Trophoblast cell (in vitro differentiated cells and primary cell): ENCODE results near the gene SDHA.
A peak's percentile ranks its signal among the peaks of the same experiment; 100 is the strongest.

Source experiments
- DNase-seq, 2 donors: peaks; one replicate each; pipeline ENCODE4 v3.0.0-alpha.2; 2016
- H2AFZ ChIP-seq: 2 replicates; pipeline ENCODE4 v1.6.1; 2013; ENCODE audit warnings: low read length, moderate library complexity, mild to moderate bottlenecking; ENCODE audit not compliant: insufficient read depth, poor library complexity
- H2AK5ac ChIP-seq: 2 replicates; pipeline ENCODE4 v1.6.1; 2013; ENCODE audit warnings: mild to moderate bottlenecking, low read length
- H2BK120ac ChIP-seq: 2 replicates; pipeline ENCODE4 v1.6.1; 2013; ENCODE audit warnings: low read length, mild to moderate bottlenecking, moderate library complexity; ENCODE audit not compliant: insufficient read depth, poor library complexity
- H2BK12ac ChIP-seq: 2 replicates; pipeline ENCODE4 v1.6.1; 2013; ENCODE audit warnings: mild to moderate bottlenecking, low read length, moderate library complexity
- H2BK5ac ChIP-seq: 2 replicates; pipeline ENCODE4 v1.6.1; 2013; ENCODE audit warnings: low read length, low read depth, moderate library complexity, mild to moderate bottlenecking; ENCODE audit not compliant: poor library complexity
- H3K14ac ChIP-seq: 2 replicates; pipeline ENCODE4 v1.6.1; 2013; ENCODE audit warnings: mild to moderate bottlenecking, low read length
- H3K18ac ChIP-seq: 2 replicates; pipeline ENCODE4 v1.6.1; 2013; ENCODE audit warnings: mild to moderate bottlenecking, low read length
- H3K23ac ChIP-seq: 2 replicates; pipeline ENCODE4 v1.6.1; 2013; ENCODE audit warnings: low read length
- H3K27ac ChIP-seq: 2 replicates; pipeline ENCODE4 v1.5.1; 2013; ENCODE audit warnings: low read depth, mild to moderate bottlenecking, inconsistent platforms, low read length, moderate library complexity
- H3K27me3 ChIP-seq: 2 replicates; pipeline ENCODE4 v1.6.1; 2013; ENCODE audit warnings: inconsistent platforms, mild to moderate bottlenecking, low read length, moderate library complexity; ENCODE audit not compliant: insufficient read depth
- H3K36me3 ChIP-seq, 2 experiments: 1 replicate in 1 of 2; 2 replicates in 1 of 2; pipeline ENCODE4 v1.6.1; 2013; ENCODE audit warnings: low read length in 2 of 2, mild to moderate bottlenecking in 2 of 2, moderate library complexity in 1 of 2; ENCODE audit not compliant: insufficient read depth in 2 of 2, control insufficient read depth in 1 of 2
- H3K4ac ChIP-seq: 2 replicates; pipeline ENCODE4 v1.6.1; 2013; ENCODE audit warnings: low read depth, mild to moderate bottlenecking, low read length, moderate library complexity
- H3K4me1 ChIP-seq, 2 experiments: 1 replicate in 1 of 2; 2 replicates in 1 of 2; pipeline ENCODE4 v1.6.1; 2013; ENCODE audit warnings: low read length in 2 of 2, mild to moderate bottlenecking in 2 of 2, moderate library complexity in 1 of 2; ENCODE audit not compliant: insufficient read depth in 2 of 2, control insufficient read depth in 1 of 2
- H3K4me2 ChIP-seq: 2 replicates; pipeline ENCODE4 v1.6.1; 2013; ENCODE audit warnings: inconsistent platforms, mild to moderate bottlenecking, low read length, moderate library complexity
- H3K4me3 ChIP-seq: 2 replicates; pipeline ENCODE4 v1.5.1; 2013; ENCODE audit warnings: mild to moderate bottlenecking, low read depth, low read length, inconsistent platforms
- H3K79me1 ChIP-seq: one replicate; pipeline ENCODE4 v1.6.1; 2013; ENCODE audit warnings: low read length
- H3K79me2 ChIP-seq: 2 replicates; pipeline ENCODE4 v1.6.1; 2013; ENCODE audit warnings: low read length, mild to moderate bottlenecking; ENCODE audit not compliant: control insufficient read depth, insufficient read depth, poor library complexity
- H3K9ac ChIP-seq: 2 replicates; pipeline ENCODE4 v1.6.1; 2013; ENCODE audit warnings: mild to moderate bottlenecking, low read length
- H3K9me3 ChIP-seq: 2 replicates; pipeline ENCODE4 v1.6.1; 2013; ENCODE audit warnings: low read depth, mild to moderate bottlenecking, control low read depth, inconsistent platforms, low read length; ENCODE audit not compliant: insufficient read depth
- H4K12ac ChIP-seq: 2 replicates; pipeline ENCODE4 v1.6.1; 2013; ENCODE audit warnings: low read depth, mild to moderate bottlenecking, low read length, moderate library complexity
- H4K8ac ChIP-seq: 2 replicates; pipeline ENCODE4 v1.6.1; 2013; ENCODE audit warnings: low read depth, mild to moderate bottlenecking, low read length, moderate library complexity
- H4K91ac ChIP-seq: one replicate; pipeline ENCODE4 v1.6.1; 2013; ENCODE audit warnings: low read depth, mild to moderate bottlenecking, low read length, moderate library complexity
- WGBS: extraction: QIAGEN DNeasy Blood & Tissue Kit; methylation state at CpG from one replicate; pipeline ENCODE4 v1.1.7; 2013; ENCODE audit warnings: missing lambda C conversion rate; ENCODE audit not compliant: insufficient read length, insufficient coverage; ENCODE audit errors: extremely low coverage; 5-methylcytosine and 5-hydroxymethylcytosine counted together

SDHA gene

GRCh38 chr5:182126-182525 is 36.0 kb upstream of the SDHA start:
- peaks cover 3% of the 10 kb centered on the region for H3K79me1 ChIP-seq
- no peaks in the 10 kb centered on the region for H3K27me3 ChIP-seq
- H3K14ac ChIP-seq = no peak overlapping the region
- peaks cover 42 to 46% of the 10 kb centered on the region in 2 experiments for H3K36me3 ChIP-seq
- H4K91ac ChIP-seq = no peak overlapping the region
- WGBS = no CpG with 5 or more reads among the region's 12 CpGs
- H3K18ac ChIP-seq = no peak overlapping the region
- no peaks in the 10 kb centered on the region for H3K79me2 ChIP-seq
- H3K9ac ChIP-seq = no peak overlapping the region
- no peaks in the 10 kb centered on the region for H3K9me3 ChIP-seq
- no peak overlapping the region for H2BK12ac ChIP-seq
- no peak overlapping the region for H3K27ac ChIP-seq
- H2BK120ac ChIP-seq = no peak overlapping the region
- no peak overlapping the region for H3K4me3 ChIP-seq
- no peak overlapping the region for H3K4ac ChIP-seq
- H4K8ac ChIP-seq = no peak overlapping the region
- H3K4me1 ChIP-seq = peaks cover 20 to 21% of the 10 kb centered on the region in 2 experiments
- H2AK5ac ChIP-seq = no peak overlapping the region
- DNase-seq = no peak
- H4K12ac ChIP-seq = no peak overlapping the region
- H2AFZ ChIP-seq = no peak overlapping the region
- H3K4me2 ChIP-seq = no peak overlapping the region
- no peak overlapping the region for H2BK5ac ChIP-seq
- no peak overlapping the region for H3K23ac ChIP-seq

GRCh38 chr5:184471-184870 is 33.6 kb upstream of the SDHA start:
- Histone ChIP-seq H3K27me3 (no peaks in the 10 kb centered on the region), H3K4me1 (peaks cover 20 to 27% of the 10 kb centered on the region in 2 experiments), H4K91ac (no peak overlapping the region), H3K4me2 (no peak overlapping the region), H3K23ac (no peak overlapping the region), H3K14ac (no peak overlapping the region), H3K79me2 (no peaks in the 10 kb centered on the region), H2BK5ac (no peak overlapping the region), H3K79me1 (peaks cover 3% of the 10 kb centered on the region), H3K9me3 (no peaks in the 10 kb centered on the region), H3K27ac (peak overlapping the region; percentile 2), H4K12ac (no peak overlapping the region), H4K8ac (no peak overlapping the region), H2AFZ (no peak overlapping the region), H3K9ac (no peak overlapping the region), H2AK5ac (no peak overlapping the region), H3K4ac (no peak overlapping the region), H2BK120ac (no peak overlapping the region), H3K36me3 (peaks cover 35 to 37% of the 10 kb centered on the region in 2 experiments), H2BK12ac (no peak overlapping the region), H3K18ac (no peak overlapping the region), H3K4me3 (no peak overlapping the region)
- DNase-seq = no peak
- WGBS = no CpG with 5 or more reads among the region's 7 CpGs

GRCh38 chr5:185095-186070 is 32.7 kb upstream of the SDHA start:
- H3K23ac ChIP-seq = no peak overlapping the region
- H3K36me3 ChIP-seq = peaks cover 34 to 36% of the 10 kb centered on the region in 2 experiments
- H3K79me1 ChIP-seq = peaks cover 3% of the 10 kb centered on the region
- H3K14ac ChIP-seq = no peak overlapping the region
- no peak for DNase-seq
- no peak overlapping the region for H2BK5ac ChIP-seq
- no peaks in the 10 kb centered on the region for H3K79me2 ChIP-seq
- H4K8ac ChIP-seq = no peak overlapping the region
- peak overlapping the region; percentile 8 for H4K91ac ChIP-seq
- H3K27ac ChIP-seq = peak overlapping the region; percentile 11
- WGBS = no CpG with 5 or more reads among the region's 21 CpGs
- peak overlapping the region; percentile 34 for H2BK120ac ChIP-seq
- H3K9ac ChIP-seq = no peak overlapping the region
- H2AK5ac ChIP-seq = no peak overlapping the region
- no peak overlapping the region for H3K4ac ChIP-seq
- no peak overlapping the region for H4K12ac ChIP-seq
- no peaks in the 10 kb centered on the region for H3K9me3 ChIP-seq
- no peak overlapping the region for H3K4me3 ChIP-seq
- H2BK12ac ChIP-seq = peak overlapping the region; percentile 30
- no peaks in the 10 kb centered on the region for H3K27me3 ChIP-seq
- no peak overlapping the region for H2AFZ ChIP-seq
- no peak overlapping the region for H3K4me2 ChIP-seq
- peak overlapping the region; percentile 15 for H3K18ac ChIP-seq
- H3K4me1 ChIP-seq = peaks cover 14 to 21% of the 10 kb centered on the region in 2 experiments

GRCh38 chr5:186091-187041 is 31.8 kb upstream of the SDHA start:
- no CpG with 5 or more reads among the region's 28 CpGs for WGBS

More at GRCh38 chr5:186091-187041, 31.8 kb upstream of the SDHA start:
- H3K9me3 ChIP-seq = no peaks in the 10 kb centered on the region
- H3K4me2 ChIP-seq = no peak overlapping the region
- no peak overlapping the region for H3K4me3 ChIP-seq
- H3K27ac ChIP-seq = no peak overlapping the region
- peak overlapping the region; percentile 76 for H2BK12ac ChIP-seq
- H2AK5ac ChIP-seq = peak overlapping the region; percentile 31
- DNase-seq = no peak
- no peak overlapping the region for H3K23ac ChIP-seq
- H3K27me3 ChIP-seq = no peaks in the 10 kb centered on the region
- no peak overlapping the region for H2BK5ac ChIP-seq
- H3K14ac ChIP-seq = peak overlapping the region; percentile 33
- H3K36me3 ChIP-seq = peaks cover 27 to 29% of the 10 kb centered on the region in 2 experiments
- peaks cover 12 to 18% of the 10 kb centered on the region in 2 experiments for H3K4me1 ChIP-seq
- no peak overlapping the region for H3K4ac ChIP-seq
- no peak overlapping the region for H2BK120ac ChIP-seq
- peaks cover 3% of the 10 kb centered on the region for H3K79me1 ChIP-seq
- H2AFZ ChIP-seq = no peak overlapping the region
- no peak overlapping the region for H3K9ac ChIP-seq
- no peak overlapping the region for H4K8ac ChIP-seq
- peak overlapping the region; percentile 22 for H4K91ac ChIP-seq
- H4K12ac ChIP-seq = no peak overlapping the region
- no peak overlapping the region for H3K18ac ChIP-seq
- no peaks in the 10 kb centered on the region for H3K79me2 ChIP-seq
